Breast epithelium (tissue), 3 donors: ENCODE measurements around the gene RALY.

Experiments used
- POLR2A ChIP-seq: fragments of 450-650 bp; IDR thresholded peaks from one replicate; pipeline ENCODE4 v1.6.1; 2016; ENCODE audit warnings: antibody characterized with exemption, mild to moderate bottlenecking, moderate library complexity
- TF ChIP-seq, protein P1 (sequence below), 3 donors: fragments of 450-650 bp; IDR thresholded peaks; one replicate each; pipeline ENCODE4 v1.5.1; 2016 to 2017; ENCODE audit warnings: antibody characterized with exemption in 3 of 3, mild to moderate bottlenecking in 3 of 3, moderate library complexity in 3 of 3

DNA sequence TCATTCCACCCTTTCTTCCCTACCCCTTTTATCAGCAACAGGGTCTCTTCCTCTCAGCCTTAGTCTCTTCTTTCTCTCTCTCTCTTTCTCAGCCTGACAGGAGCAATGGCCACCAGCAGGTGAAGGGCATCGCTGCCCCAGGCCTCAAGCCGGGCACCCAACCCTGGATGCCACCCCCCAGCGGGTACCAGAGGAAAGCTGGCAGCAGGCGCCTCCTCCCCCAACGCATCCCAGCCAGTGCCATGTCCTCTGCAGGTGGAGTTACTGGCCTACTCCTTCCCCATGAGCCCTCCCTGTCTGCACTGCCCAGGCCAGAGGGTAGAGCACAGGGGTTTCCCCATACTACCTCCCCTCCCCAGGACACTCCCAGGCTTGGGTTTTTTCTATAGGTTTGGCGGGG, 86.1 kb downstream of the RALY start:
- TF ChIP-seq, protein P1, sequence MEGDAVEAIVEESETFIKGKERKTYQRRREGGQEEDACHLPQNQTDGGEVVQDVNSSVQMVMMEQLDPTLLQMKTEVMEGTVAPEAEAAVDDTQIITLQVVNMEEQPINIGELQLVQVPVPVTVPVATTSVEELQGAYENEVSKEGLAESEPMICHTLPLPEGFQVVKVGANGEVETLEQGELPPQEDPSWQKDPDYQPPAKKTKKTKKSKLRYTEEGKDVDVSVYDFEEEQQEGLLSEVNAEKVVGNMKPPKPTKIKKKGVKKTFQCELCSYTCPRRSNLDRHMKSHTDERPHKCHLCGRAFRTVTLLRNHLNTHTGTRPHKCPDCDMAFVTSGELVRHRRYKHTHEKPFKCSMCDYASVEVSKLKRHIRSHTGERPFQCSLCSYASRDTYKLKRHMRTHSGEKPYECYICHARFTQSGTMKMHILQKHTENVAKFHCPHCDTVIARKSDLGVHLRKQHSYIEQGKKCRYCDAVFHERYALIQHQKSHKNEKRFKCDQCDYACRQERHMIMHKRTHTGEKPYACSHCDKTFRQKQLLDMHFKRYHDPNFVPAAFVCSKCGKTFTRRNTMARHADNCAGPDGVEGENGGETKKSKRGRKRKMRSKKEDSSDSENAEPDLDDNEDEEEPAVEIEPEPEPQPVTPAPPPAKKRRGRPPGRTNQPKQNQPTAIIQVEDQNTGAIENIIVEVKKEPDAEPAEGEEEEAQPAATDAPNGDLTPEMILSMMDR (IDR thresholded peaks at IDR 0.05), result no peak
- TF ChIP-seq POLR2A, result no peak
